ENCODE measurements around the gene CFAP157.

The CFAP157 gene

DNA sequence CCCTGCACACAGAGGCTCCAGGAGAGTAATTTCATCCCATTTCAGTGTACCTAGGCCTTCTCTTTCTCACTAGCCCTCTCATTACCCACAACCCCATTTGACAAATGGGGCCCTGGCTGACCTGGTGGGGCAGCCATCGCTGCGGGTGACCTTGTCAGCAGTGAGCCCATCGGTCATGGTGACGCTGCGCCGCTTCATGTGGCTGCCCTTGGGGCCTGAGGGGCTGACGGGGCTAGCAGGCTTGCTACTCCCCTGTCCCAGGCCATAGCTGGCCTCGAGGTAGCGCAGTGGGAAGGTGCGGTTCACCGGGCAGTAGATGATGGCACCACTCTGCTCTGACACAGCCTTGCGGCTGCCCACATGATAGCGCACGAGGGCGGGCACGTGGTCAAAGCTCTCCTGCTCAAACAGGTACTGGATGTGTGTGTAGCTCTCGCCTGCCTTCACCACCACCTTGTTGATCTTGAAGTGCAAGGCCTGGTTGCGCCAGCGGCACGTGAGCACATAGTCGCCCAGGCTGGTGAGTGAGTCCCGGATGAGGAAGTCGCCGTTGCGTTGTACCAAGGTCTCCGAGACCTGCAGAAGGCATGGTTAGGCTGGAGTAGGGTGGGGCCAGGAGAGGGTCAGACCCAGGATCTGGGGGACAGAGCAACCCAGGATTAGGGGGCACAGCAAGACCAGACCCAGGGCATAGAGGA, 42.5 kb downstream of the CFAP157 start:
- DNase-seq (ENCODE audit: low read depth) = no peak
- no peak overlapping the region for H3K4me3 ChIP-seq (ENCODE audit: control insufficient read depth, low read depth, low read length)
- TF ChIP-seq CTCF (IDR thresholded peaks at IDR 0.05; ENCODE audit: control insufficient read depth, insufficient read depth, low read depth, low read length, missing control alignments) = no peak

DNA sequence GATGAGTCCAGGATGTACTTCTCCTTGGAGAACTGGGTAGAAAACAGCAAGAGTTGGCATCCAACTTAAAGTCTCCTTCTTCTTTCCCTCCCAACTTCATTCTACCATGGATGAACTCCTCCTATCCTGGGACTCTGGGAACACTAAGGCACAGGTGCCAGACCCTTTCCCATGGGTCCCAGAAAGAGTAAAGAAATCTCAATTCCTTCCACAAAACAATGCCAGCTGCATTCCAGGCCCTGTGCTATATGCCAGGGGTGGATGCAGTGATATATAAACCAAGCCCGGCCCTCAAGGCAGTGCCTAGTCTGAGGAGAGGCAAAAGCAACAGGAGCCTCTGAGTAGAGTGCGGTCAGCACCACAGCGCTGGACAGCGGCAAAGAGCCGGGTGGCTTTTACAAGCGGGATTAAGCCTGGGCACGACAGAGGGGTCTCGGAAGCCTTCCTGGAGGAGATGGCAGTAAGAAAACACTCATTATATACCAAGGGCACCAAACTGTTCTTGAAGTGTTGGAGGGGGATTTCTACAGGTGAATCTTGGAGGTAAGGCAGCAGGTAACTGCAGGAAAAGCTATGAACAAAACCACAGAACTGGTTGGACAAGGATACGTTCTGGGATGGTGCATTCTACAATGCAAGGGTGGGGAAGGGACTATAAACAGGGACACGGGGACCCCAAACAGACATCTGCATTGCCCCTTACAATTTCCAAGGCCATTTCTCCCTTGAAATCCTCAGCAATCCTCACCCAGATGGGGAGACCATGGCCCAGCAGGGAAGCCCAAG, 44.7 kb downstream of the CFAP157 start:
- H3K4me3 ChIP-seq (ENCODE audit: control insufficient read depth, low read depth, low read length) = no peak overlapping the region
- no peak for TF ChIP-seq CTCF (IDR thresholded peaks at IDR 0.05; ENCODE audit: control insufficient read depth, insufficient read depth, low read depth, low read length, missing control alignments)
- no peak for DNase-seq (ENCODE audit: low read depth)

GRCh38 chr9:127753148-127753547, 46.4 kb downstream of the CFAP157 start:
- H3K4me3 ChIP-seq (ENCODE audit: control insufficient read depth, low read depth, low read length) = no peak overlapping the region

GRCh38 chr9:127753622-127754021, 46.8 kb downstream of the CFAP157 start:
- no peak for DNase-seq (ENCODE audit: low read depth)
- no peak overlapping the region for H3K4me3 ChIP-seq (ENCODE audit: control insufficient read depth, low read depth, low read length)
- no peak for TF ChIP-seq CTCF (IDR thresholded peaks at IDR 0.05; ENCODE audit: control insufficient read depth, insufficient read depth, low read depth, low read length, missing control alignments)

More at GRCh38 chr9:127753148-127753547, 46.4 kb downstream of the CFAP157 start:
- TF ChIP-seq CTCF (IDR thresholded peaks at IDR 0.05; ENCODE audit: control insufficient read depth, insufficient read depth, low read depth, low read length, missing control alignments) = no peak
- DNase-seq (ENCODE audit: low read depth) = no peak

GRCh38 chr9:127754099-127755060, 47.6 kb downstream of the CFAP157 start:
- no peak overlapping the region for H3K4me3 ChIP-seq (ENCODE audit: control insufficient read depth, low read depth, low read length)
- DNase-seq (ENCODE audit: low read depth) = no peak
- no peak for TF ChIP-seq CTCF (IDR thresholded peaks at IDR 0.05; ENCODE audit: control insufficient read depth, insufficient read depth, low read depth, low read length, missing control alignments)
